ENCODE data around the gene LMTK3. TPM values are rescaled to one million over a fixed set of nuclear protein-coding genes. Genes with fewer than 3 reads are reported as not detected.

LMTK3 gene
- polyA plus RNA-seq, 1 donor (not counting 4 experiments of a cell fraction or from before 2014, with no cell fraction given): 0.51 TPM

GRCh38 chr19:48446579-48446978, 65.1 kb downstream of the LMTK3 start:
- DNase-seq (ENCODE audit: low read depth, low spot score) (no peak), FAIRE-seq (no peak)
- no peak overlapping the region for H2AFZ ChIP-seq (ENCODE audit: control insufficient read depth, low read length)
- TF ChIP-seq CTCF (optimal IDR thresholded peaks at IDR 0.05 in 1 of 3, IDR thresholded peaks at IDR 0.05 in 1 of 3, conservative IDR thresholded peaks at IDR 0.05 in 1 of 3; ENCODE audit: extremely low read depth in 1 of 3, insufficient read depth in 2 of 3, low read length in 3 of 3) (no peak), EZH2 (IDR thresholded peaks at IDR 0.05; ENCODE audit: low read length) (no peak)
- dilution Hi-C loops (cut with MboI; ENCODE audit: extremely low pct_ligation_motif_present, low sequenced_read_pairs): no loop called here
- H3K9me3 ChIP-seq (ENCODE audit: control insufficient read depth, low read depth, low read length): no peaks in the 10 kb centered on the region
- H3K27me3 ChIP-seq (ENCODE audit: control insufficient read depth, extremely low read depth, insufficient read depth, low read length): peaks cover 23% of the 10 kb centered on the region
- H3K4me3 ChIP-seq (ENCODE audit: control insufficient read depth in 2 of 3, extremely low read depth in 1 of 3, insufficient read depth in 2 of 3, low read depth in 1 of 3, low read length in 3 of 3): peak overlapping the region; percentile 72 to 92 (median 91)
- peaks cover 18 to 31% of the 10 kb centered on the region in 2 experiments for H3K36me3 ChIP-seq (ENCODE audit: control insufficient read depth in 2 of 2, extremely low read depth in 1 of 2, insufficient read depth in 2 of 2, low read length in 2 of 2)
- peak overlapping the region; percentile 96 for H3K4me2 ChIP-seq (ENCODE audit: control insufficient read depth, extremely low read depth, insufficient read depth, low read depth, low read length)
- peak overlapping the region; percentile 95 for H3K9ac ChIP-seq (ENCODE audit: control insufficient read depth, extremely low read depth, insufficient read depth, low read length)
- peak overlapping the region; percentile 87 for H3K27ac ChIP-seq (ENCODE audit: control insufficient read depth, insufficient read depth, low read length)
- H3K9me1 ChIP-seq (ENCODE audit: control insufficient read depth, extremely low read depth, insufficient read depth, low read length): no peaks in the 10 kb centered on the region
- H3K79me2 ChIP-seq (ENCODE audit: control insufficient read depth, insufficient read depth, low read length): peaks cover 24% of the 10 kb centered on the region
- peaks cover 1% of the 10 kb centered on the region for H4K20me1 ChIP-seq (ENCODE audit: control insufficient read depth, extremely low read depth, insufficient read depth, low read length)
- H3K4me1 ChIP-seq (ENCODE audit: control insufficient read depth, extremely low read depth, insufficient read depth, low read length): peaks cover 19% of the 10 kb centered on the region

- DNase-seq (ENCODE audit: low read depth, low spot score) (peak; percentile 81), FAIRE-seq (peak; percentile 96)
- Histone ChIP-seq H3K4me3 (ENCODE audit: control insufficient read depth in 2 of 3, extremely low read depth in 1 of 3, insufficient read depth in 2 of 3, low read depth in 1 of 3, low read length in 3 of 3) (peak within 1 kb of the TSS; percentile 72 to 92 (median 91)), H3K79me2 (ENCODE audit: control insufficient read depth, insufficient read depth, low read length) (peaks cover 20% of the 10 kb centered on the region), H4K20me1 (ENCODE audit: control insufficient read depth, extremely low read depth, insufficient read depth, low read length) (no peaks in the 10 kb centered on the region), H2AFZ (ENCODE audit: control insufficient read depth, low read length) (peak within 1 kb of the TSS; percentile 81), H3K36me3 (ENCODE audit: control insufficient read depth in 2 of 2, extremely low read depth in 1 of 2, insufficient read depth in 2 of 2, low read length in 2 of 2) (peaks cover 10 to 23% of the 10 kb centered on the region in 2 experiments), H3K27me3 (ENCODE audit: control insufficient read depth, extremely low read depth, insufficient read depth, low read length) (peaks cover 25% of the 10 kb centered on the region), H3K4me1 (ENCODE audit: control insufficient read depth, extremely low read depth, insufficient read depth, low read length) (peaks cover 19% of the 10 kb centered on the region), H3K9me1 (ENCODE audit: control insufficient read depth, extremely low read depth, insufficient read depth, low read length) (no peaks in the 10 kb centered on the region), H3K9me3 (ENCODE audit: control insufficient read depth, low read depth, low read length) (no peaks in the 10 kb centered on the region), H3K27ac (ENCODE audit: control insufficient read depth, insufficient read depth, low read length) (peak within 1 kb of the TSS; percentile 87), H3K9ac (ENCODE audit: control insufficient read depth, extremely low read depth, insufficient read depth, low read length) (peak within 1 kb of the TSS; percentile 95), H3K4me2 (ENCODE audit: control insufficient read depth, extremely low read depth, insufficient read depth, low read depth, low read length) (peak within 1 kb of the TSS; percentile 96)
- dilution Hi-C loops (cut with MboI; ENCODE audit: extremely low pct_ligation_motif_present, low sequenced_read_pairs): no loop called here
- TF ChIP-seq EZH2 (IDR thresholded peaks at IDR 0.05; ENCODE audit: low read length) (no peak), CTCF (optimal IDR thresholded peaks at IDR 0.05 in 1 of 3, IDR thresholded peaks at IDR 0.05 in 1 of 3, conservative IDR thresholded peaks at IDR 0.05 in 1 of 3; ENCODE audit: extremely low read depth in 1 of 3, insufficient read depth in 2 of 3, low read length in 3 of 3) (peak; percentile 14 to 28 (median 19))
Observed at GRCh38 chr19:48445606-48446481, 65.8 kb downstream of the LMTK3 start, which contains the start of gene GRWD1. GRWD1 (plus strand) TSS chr19:48445983; CDS start chr19:48446006, 23 bp downstream.

All from keratinocyte (primary cell).